GM21737 (cell line): ENCODE results near the gene PROM2.

Experiments
- ATAC-seq: cut with Tn5 transposase; IDR thresholded peaks from one replicate; pipeline ENCODE4 v1.9.1; 2021; ENCODE audit warnings: mild to moderate bottlenecking, moderate library complexity; ENCODE audit not compliant: unreplicated experiment

Gene PROM2

GRCh38 chr2:95305380-95306061 lies 31.3 kb downstream of the PROM2 start:
- no peak for ATAC-seq

GRCh38 chr2:95306336-95306895 lies 32.2 kb downstream of the PROM2 start:
- ATAC-seq: no peak

DNA sequence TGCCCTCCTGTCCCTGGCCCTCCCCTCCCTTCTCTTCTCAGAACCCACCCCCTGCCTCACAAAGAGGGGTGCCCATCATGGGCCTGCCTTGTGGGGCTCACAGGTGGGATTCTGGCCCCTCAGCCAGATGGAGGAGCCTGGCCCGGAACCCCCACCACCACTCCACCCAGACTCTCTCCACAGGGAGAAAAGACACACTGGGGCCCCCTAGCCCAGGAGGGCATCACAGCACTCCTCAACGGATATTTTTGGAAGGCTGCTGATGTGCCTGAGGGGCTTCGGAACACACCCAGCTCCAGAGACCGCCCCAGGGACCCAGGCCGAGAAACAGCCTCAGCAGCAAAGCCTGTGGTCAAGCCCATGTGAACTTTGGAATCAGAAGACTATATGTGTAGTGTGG lies 32.8 kb downstream of the PROM2 start:
- no peak for ATAC-seq

DNA sequence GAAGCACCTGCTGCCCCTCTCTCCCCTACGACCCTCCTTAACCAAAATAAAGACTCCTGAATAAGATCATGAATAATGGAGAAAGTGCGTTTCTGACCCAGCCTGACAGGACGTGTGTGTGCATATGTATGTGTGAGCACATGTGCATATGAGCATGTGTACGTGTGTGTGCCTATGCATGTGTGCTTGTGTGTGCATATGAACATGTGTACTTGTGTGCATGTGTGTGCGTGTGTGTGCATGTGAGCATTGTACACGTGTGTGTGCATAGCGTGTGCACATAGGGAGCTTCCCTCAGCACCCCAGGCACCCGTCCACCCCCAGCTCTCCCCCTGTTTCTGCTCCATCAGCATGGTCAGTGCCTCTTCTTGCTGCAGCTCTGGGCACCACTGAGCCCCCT lies 33.6 kb downstream of the PROM2 start:
- no peak for ATAC-seq

- ATAC-seq: no peak
These were observed 34.3 kb downstream of the PROM2 start for GRCh38 chr2:95308426-95308990.

DNA sequence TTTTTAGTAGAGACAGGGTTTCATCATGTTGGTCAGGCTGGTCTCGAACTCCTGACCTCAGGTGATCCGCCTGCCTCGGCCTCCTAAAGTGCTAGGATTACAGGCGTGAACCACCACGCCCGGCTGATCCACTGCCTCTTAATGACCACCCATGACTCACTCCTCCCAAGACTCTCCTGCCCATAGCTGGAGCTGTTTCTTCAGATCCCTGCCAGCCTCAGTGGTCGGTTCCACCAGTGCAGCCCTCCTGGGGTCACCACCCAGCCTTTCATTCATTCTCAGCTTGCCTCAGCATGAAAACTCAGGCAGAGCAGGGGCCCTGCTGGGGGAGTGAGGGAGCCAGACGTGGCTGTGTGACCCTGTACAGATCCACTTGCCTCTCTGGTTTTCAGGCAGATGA lies 35.4 kb downstream of the PROM2 start:
- no peak for ATAC-seq

DNA sequence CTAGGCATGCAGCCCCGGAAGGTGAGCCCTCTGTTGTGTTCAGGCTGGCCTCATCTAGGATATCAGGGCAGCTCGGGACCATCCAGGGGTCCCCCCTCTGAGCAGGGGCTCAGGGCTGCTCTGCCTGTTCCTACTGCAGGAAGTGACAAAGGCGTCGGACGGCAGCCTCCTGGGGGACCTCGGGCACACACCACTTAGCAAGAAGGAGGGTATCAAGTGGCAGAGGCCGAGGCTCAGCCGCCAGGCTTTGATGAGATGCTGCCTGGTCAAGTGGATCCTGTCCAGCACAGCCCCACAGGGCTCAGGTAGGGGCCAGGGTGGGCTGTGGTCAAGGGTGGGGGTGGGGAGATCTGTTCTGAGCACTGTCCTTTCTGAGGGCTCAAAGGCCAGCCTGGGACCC lies 36.0 kb downstream of the PROM2 start:
- no peak for ATAC-seq

- ATAC-seq: no peak
These were observed 36.4 kb downstream of the PROM2 start for GRCh38 chr2:95310651-95311050.

GRCh38 chr2:95311815-95312542 lies 37.7 kb downstream of the PROM2 start:
- ATAC-seq: no peak

DNA sequence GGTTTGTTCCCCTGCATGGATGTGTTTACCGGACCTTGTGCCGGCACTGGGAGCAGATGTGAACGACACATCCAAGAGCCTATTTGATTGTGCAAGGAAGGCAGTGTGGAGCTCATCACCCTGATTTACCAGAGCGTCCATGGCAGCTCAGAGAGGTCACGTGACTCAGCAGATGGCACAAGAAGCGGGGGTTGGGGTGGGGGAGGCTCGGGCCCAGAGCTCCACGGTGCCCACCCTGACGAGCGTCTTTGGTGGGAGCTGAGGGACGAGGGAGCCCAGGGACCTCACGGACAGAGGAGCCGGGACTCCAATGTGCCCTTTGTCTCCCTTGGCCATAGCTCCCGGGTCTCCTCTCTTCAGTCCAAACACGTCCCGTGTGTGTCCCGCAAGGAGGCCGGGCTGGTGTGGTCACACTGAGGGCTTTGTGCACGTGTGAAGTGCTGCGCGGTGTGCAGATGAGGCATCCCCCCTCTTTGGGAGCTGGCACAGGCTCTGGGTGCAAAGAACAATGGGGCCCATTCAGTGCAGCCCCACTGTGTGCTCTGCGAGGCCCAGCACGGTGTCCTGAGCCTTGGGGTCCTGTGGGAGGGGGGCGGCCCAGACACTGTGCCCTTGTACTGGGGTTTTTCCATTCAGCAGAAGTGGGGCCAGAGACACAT lies 38.4 kb downstream of the PROM2 start:
- no peak for ATAC-seq

DNA sequence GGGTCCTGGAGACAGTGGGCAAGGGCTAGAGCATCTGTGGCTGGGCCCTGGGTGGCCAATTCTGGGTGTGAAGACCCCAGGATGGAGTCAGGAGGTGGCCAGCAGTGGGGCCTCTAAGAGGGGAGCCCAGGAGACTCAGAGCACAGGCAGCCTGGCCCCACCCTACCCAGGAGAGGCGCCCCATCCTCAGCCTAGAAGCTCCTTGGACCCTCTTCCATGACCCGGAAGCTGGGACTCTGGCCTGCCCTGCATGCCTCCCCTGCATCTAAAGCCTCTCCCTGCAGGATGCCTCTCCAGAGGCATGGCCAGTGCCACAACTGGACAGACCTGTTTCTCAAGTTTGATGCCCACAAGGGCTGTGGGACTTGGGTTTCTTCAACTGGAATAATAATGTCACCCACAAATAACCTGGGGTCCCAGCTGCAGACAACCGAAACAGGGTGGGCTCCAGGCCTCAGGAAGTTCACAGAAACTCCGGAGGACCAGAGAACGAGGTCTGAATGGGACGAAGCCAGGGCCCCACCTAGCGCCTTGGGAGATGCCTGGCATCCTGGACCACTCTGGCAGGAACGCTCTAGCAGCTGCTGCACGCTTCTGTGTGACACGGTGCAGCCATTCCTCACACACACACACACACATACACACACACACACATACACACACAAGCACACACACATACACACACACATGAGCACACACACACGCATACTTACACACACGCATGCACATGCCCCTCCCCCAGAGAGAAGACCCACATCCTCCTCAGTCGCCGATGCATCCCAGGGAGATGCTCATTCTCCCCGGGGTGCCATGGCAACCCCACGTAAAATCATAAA lies 39.3 kb downstream of the PROM2 start:
- ATAC-seq: no peak

DNA sequence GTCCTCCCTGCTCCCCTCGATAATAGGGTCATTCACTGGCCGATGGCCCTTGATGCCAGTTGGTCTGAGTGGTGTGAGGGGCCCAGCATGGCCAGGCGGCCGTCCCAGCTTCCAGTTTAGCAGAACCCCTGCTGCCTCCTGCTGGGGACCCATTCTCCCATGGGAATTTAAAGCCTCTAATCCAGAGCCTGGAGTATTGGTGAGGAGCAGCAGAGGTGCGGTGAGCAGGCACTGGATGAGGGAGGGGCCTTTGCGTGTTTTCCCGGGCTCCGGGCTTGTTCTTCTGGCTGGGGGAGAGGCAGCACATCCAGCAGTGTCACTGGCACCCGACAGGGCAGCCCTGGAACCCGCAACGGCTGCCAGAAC lies 40.3 kb downstream of the PROM2 start:
- no peak for ATAC-seq

- ATAC-seq: no peak
These were observed 40.8 kb downstream of the PROM2 start for GRCh38 chr2:95314964-95315611.

DNA sequence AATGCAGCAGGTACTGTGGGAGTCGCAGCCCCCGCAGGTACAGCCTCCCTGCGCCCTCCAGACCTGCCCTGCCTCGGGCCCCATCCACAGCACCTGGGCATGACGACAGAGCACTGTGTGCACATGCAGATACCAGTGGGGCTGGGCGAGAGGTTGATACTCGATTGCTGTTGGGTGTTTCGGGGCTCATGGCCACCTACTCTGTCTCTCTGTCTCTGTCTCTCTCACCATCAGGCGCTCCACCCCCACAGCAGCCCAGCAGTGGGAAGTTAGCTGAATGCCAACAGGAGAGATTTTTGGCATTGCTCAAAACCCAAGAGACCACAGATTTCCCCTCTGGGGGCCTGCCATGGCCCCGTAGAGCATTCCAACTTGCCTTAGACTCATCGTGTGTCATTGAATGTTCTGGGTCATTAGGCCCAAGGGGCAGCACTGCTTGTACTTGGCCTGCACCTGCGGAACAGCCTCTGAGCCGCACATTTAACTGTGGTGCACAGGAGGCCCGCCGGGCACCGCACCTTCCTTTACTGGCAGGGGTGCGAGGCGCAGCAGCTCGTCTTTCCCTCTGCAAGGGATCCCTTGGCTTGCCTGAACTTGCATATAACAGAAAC lies 41.7 kb downstream of the PROM2 start:
- ATAC-seq: no peak

DNA sequence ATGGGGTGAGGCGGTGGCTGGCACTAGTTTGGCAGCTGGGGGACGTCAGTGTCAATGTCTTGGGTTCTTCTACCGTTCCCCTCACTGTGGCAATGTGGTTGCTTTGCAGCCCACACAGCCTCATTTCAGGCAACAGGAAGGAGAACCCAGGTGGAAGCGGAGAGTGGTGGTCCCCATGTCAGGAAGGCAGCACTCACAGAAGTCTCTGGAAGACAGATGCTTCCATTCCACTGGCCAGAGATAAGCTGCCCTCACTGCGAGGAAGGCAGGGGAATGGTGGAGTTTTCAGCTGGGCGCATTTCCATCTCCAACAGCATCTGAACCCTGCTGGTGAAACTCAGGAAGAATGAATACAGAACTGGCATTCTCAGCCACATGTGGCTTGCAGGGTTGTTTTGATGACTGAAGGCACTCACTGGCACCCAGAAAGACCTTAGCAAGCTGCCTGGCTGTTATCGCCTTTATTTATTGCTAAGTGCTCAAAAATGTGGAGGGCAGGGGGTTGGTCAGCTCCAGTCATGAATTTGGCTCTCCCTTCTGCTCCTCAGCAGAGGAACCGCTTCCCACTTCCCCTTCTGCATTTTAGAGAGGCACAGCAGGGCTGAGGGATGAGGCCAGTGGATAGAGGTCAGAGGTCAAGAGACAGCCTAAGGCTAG lies 42.3 kb downstream of the PROM2 start:
- no peak for ATAC-seq

- ATAC-seq: no peak
These were observed 42.9 kb downstream of the PROM2 start for GRCh38 chr2:95317123-95317500.

DNA sequence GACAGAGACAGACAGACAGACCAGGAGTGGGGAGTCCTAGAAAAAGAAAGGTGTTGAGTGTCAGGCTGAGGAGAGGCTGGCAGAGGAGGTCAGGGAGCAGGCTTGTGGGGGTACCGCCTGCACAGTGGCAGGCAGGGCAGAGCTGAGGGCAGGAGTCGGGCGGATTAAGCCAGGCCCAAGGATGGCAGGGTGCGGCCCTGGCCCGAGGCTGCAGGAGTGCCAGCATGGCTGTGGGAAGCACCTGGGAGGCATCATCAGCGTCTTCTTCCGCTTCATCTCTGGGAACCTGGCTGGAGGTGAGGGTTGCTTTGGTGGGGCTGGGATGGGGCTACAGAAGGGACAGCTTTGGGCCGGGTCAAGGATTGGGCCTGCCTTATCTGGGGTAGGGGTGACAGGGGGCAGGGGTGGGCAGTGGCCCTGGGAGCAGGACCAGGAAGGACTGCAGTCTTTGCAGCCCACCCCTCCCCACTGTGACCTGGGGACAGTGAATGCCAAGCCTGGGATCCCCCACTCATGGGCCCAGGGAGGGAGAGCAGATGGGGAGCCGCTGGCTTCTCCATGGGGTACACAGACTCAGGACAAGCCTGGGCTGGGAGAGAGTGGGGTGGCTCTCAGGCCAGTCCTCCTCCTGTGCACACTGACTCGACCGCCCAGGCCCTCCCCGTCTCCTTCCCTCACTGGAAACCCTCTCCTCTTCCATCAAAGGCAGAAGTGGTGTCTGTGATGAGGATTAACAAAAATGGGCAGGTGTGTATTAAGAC lies 43.6 kb downstream of the PROM2 start:
- ATAC-seq: no peak

- ATAC-seq: no peak
These were observed 44.4 kb downstream of the PROM2 start for GRCh38 chr2:95318431-95319220.
